Sigmoid colon (tissue), 7 donors: ENCODE results near the gene C16orf92. TPM values are rescaled to one million over a fixed set of nuclear protein-coding genes. Genes with fewer than 3 reads are reported as not detected.
"Not testable (repeated sequence)": the region's sequence is repeated elsewhere in the genome, so short reads cannot be mapped to it uniquely, and the experiment has no call there.

Experiments
- DNase-seq: peaks from one replicate; pipeline ENCODE4 v3.0.0-alpha.2; 2019
- H3K27ac ChIP-seq, 4 donors: fragments of 200-600 bp; sonication (generic); one replicate each; pipeline ENCODE4 v1.5.1; 2016 to 2019; ENCODE audit warnings: mild to moderate bottlenecking in 1 of 4
- H3K27me3 ChIP-seq, 3 donors: fragments of 200-600 bp; sonication (generic); one replicate each; pipeline ENCODE4 v1.5.1; 2019; ENCODE audit warnings: mild to moderate bottlenecking in 1 of 3
- H3K36me3 ChIP-seq, 4 donors: fragments of 200-600 bp; sonication (generic); one replicate each; pipeline ENCODE4 v1.5.1; 2016 to 2019
- H3K4me1 ChIP-seq, 4 donors: fragments of 200-600 bp; sonication (generic); one replicate each; pipeline ENCODE4 v1.5.1; 2017 to 2019
- H3K4me3 ChIP-seq, 4 donors: fragments of 200-600 bp; sonication (generic); one replicate each; pipeline ENCODE4 v1.5.1; 2017 to 2019; ENCODE audit warnings: mild to moderate bottlenecking in 2 of 4, moderate library complexity in 1 of 4
- H3K9me3 ChIP-seq, 4 donors: fragments of 200-600 bp in 3 of 4; sonication (generic) in 3 of 4; one replicate each; pipeline versions ENCODE4 v1.5.1 to v1.6.1; 2013 to 2019
- EP300 ChIP-seq, 4 donors: sonication (generic); formaldehyde crosslinking; IDR thresholded peaks; one replicate each; pipeline ENCODE4 v1.6.1; 2017; ENCODE audit warnings: antibody characterized with exemption in 4 of 4
- POLR2A ChIP-seq, 2 donors: fragments of 450-650 bp; IDR thresholded peaks; one replicate each; pipeline ENCODE4 v1.6.1; 2016; ENCODE audit warnings: antibody characterized with exemption in 2 of 2, mild to moderate bottlenecking in 2 of 2, moderate library complexity in 2 of 2
- POLR2AphosphoS5 ChIP-seq, 4 donors: sonication (generic); formaldehyde crosslinking; IDR thresholded peaks; one replicate each; pipeline ENCODE4 v1.6.1; 2017; ENCODE audit warnings: antibody characterized with exemption in 4 of 4
- WGBS, 2 donors: extraction: QIAGEN DNeasy Blood & Tissue Kit; methylation state at CpG; one replicate each; pipeline ENCODE4 v1.1.7; 2013; 5-methylcytosine and 5-hydroxymethylcytosine counted together
- intact Hi-C: fragments of 100-400 bp; cut with DNase I; formaldehyde crosslinking; loops from one replicate; pipeline ENCODE4 v1.15.1; 2023
- polyA plus RNA-seq, 3 donors: library from polyadenylated mRNA; stranded (reverse); fragments of 200-250 nt; gene quantifications; one replicate each; pipeline ENCODE4 v1.2.3, GENCODE V29; 2013
- total RNA-seq, 4 donors: library from RNA; depleted of rRNA; stranded (reverse); fragments of >200 nt; gene quantifications; one replicate each; pipeline ENCODE4 v1.1.0, GENCODE V29; 2016
- TF ChIP-seq, protein P1 (sequence below), 4 experiments: fragments of 450-650 bp in 3 of 4; fragments of 200-600 bp in 1 of 4; IDR thresholded peaks; one replicate each; pipeline ENCODE4 v1.5.1; 2016 to 2019; ENCODE audit warnings: antibody characterized with exemption in 4 of 4, mild to moderate bottlenecking in 3 of 4, moderate library complexity in 2 of 4
- donor health status: healthy with polysubstance abuse.
- donor health status: Bipolar disorder and iron deficiency.
- donor health status: healthy.

The C16orf92 gene
- total and polyA plus RNA-seq, 7 donors, result not detected

DNA sequence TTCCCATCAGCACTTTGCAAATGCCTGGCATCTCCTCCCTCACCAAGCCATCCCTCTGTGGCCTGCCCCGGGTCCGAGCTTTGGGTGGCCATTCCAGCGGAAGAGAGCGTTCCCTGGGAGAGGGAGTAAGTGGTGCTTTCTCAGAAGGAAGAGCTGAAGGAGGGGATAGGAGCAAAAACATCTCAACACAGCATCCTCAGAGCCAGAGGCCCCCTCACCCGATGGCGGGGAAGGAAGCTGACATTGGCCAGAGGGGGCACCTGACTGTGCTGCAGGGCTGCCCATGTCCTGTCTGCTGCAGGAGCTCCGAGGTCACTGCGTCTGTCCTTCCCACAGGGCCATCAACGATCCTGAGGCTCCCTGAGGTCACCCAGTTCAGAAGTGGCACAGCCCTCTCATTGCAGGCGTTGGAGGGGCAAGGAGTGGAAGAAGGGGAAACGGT is 8.5 kb downstream of the C16orf92 start:
- 25 to 29% methylated on average over 11 of the region's 11 CpGs for WGBS, 2 donors
- TF ChIP-seq, protein P1, sequence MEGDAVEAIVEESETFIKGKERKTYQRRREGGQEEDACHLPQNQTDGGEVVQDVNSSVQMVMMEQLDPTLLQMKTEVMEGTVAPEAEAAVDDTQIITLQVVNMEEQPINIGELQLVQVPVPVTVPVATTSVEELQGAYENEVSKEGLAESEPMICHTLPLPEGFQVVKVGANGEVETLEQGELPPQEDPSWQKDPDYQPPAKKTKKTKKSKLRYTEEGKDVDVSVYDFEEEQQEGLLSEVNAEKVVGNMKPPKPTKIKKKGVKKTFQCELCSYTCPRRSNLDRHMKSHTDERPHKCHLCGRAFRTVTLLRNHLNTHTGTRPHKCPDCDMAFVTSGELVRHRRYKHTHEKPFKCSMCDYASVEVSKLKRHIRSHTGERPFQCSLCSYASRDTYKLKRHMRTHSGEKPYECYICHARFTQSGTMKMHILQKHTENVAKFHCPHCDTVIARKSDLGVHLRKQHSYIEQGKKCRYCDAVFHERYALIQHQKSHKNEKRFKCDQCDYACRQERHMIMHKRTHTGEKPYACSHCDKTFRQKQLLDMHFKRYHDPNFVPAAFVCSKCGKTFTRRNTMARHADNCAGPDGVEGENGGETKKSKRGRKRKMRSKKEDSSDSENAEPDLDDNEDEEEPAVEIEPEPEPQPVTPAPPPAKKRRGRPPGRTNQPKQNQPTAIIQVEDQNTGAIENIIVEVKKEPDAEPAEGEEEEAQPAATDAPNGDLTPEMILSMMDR (IDR thresholded peaks at IDR 0.05), result no peak
- no peak for TF ChIP-seq POLR2A (IDR thresholded peaks at IDR 0.05)
- no peak for TF ChIP-seq POLR2AphosphoS5 (IDR thresholded peaks at IDR 0.05)
- no peak for TF ChIP-seq EP300 (IDR thresholded peaks at IDR 0.05)
- intact Hi-C loops, result no loop called here
- peaks cover 0 to 13% (median 9%) of the 10 kb centered on the region in 4 donors for H3K4me1 ChIP-seq
- H3K36me3 ChIP-seq, result no peaks in the 10 kb centered on the region
- DNase-seq, result no peak
- H3K4me3 ChIP-seq, result peak overlapping the region in 1 of 4 donors; percentile 14
- peaks cover 44 to 96% (median 79%) of the 10 kb centered on the region in 3 donors for H3K27me3 ChIP-seq
- H3K27ac ChIP-seq, result no peak overlapping the region
- no peaks in the 10 kb centered on the region for H3K9me3 ChIP-seq

DNA sequence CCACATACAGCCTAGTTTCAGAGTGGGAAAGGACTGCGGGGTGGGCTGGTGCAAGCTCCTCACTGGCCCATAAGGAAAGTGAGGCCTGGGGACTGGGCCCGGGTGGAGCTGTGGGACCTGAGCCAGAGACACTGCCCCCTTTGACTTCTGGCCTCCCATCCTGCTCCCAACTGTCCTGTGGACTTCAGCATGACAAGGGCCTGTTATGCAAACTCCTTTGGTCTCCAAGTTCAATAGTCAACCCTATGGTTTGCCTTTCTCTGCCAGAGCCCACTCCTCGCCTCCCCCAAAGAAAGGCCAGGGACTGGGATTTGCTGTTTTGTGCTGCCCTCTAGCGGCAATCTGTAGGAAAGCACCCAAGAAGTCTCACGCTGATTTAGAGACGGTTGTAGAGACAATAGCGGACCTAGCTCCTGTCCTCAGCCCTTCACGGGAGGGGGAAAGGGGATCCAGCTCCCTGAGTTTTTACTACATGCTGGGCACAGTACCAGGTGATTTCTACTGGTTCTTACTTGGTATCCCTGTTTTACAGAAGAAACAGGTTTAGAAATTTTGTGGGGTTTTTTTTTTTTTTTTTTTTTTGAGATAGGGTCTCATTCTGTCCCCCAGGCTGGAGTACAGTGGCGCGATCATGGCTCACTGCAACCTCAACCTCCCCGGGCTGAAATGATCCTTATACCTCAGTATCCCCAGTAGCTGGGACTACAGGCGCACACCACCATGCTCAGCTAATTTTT is 9.3 kb downstream of the C16orf92 start:
- no peak for TF ChIP-seq POLR2A (IDR thresholded peaks at IDR 0.05)
- TF ChIP-seq, protein P1 (IDR thresholded peaks at IDR 0.05), result peak in 3 of 4 experiments; percentile 31 to 55 (median 51)
- Histone ChIP-seq H3K9me3 (no peaks in the 10 kb centered on the region), H3K4me3 (no peak overlapping the region), H3K36me3 (no peaks in the 10 kb centered on the region), H3K27me3 (peaks cover 44 to 90% (median 73%) of the 10 kb centered on the region in 3 donors), H3K4me1 (peaks cover 0 to 13% (median 9%) of the 10 kb centered on the region in 4 donors), H3K27ac (no peak overlapping the region)
- intact Hi-C loops, result no loop called here
- no peak for DNase-seq
- 25 to 32% methylated on average over 12 of the region's 12 CpGs for WGBS, 2 donors

DNA sequence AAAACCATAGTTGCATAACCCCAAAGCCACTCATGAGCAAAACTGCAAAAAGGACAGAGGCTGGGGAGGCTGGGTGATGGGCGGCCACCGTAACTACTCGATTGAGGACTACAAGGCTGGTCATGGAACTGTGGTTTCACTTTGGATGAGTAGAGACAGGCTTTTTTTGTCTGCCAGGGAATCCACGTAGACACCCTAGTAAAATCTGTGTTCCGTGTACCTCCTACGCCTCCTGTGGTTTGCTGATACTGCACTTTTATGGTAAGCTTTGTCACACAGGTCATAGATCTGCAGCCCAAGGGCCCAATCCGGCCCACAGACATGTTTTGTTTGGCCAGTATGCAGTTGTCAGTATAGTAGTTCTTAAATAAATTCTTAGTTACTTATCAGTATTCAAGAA is 10.3 kb downstream of the C16orf92 start:
- no peak for TF ChIP-seq POLR2A (IDR thresholded peaks at IDR 0.05)
- TF ChIP-seq EP300 (IDR thresholded peaks at IDR 0.05), result no peak
- TF ChIP-seq, protein P1 (IDR thresholded peaks at IDR 0.05), result no peak
- TF ChIP-seq POLR2AphosphoS5 (IDR thresholded peaks at IDR 0.05), result no peak

DNA sequence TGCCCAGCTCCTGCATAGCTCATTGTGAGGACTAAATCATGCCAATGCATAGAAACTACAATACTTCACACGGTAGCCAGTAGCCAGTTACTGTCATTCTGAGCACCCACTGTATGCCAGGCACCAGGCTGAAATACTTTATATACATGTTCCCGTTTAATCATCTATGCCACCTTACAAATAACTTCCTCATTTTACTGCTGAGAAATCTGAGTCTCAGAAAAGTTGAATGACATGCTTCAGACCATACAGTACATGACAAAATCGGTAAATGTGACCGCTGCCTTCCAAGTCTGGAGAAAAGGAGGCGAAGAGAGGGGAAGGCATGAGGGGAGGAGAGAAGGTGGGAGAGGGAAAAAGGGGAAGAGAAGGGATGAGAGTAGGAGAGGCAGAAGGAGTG is 17.2 kb downstream of the C16orf92 start:
- peaks cover 0 to 11% (median 3%) of the 10 kb centered on the region in 3 donors for H3K27me3 ChIP-seq
- intact Hi-C loops, result no loop called here
- H3K4me3 ChIP-seq, result no peak overlapping the region
- H3K27ac ChIP-seq, result no peak overlapping the region
- H3K9me3 ChIP-seq, result no peaks in the 10 kb centered on the region
- H3K36me3 ChIP-seq, result no peaks in the 10 kb centered on the region
- DNase-seq, result no peak
- no peaks in the 10 kb centered on the region for H3K4me1 ChIP-seq
- no peak for TF ChIP-seq POLR2AphosphoS5 (IDR thresholded peaks at IDR 0.05)
- TF ChIP-seq POLR2A (IDR thresholded peaks at IDR 0.05), result no peak
- TF ChIP-seq EP300 (IDR thresholded peaks at IDR 0.05), result no peak
- TF ChIP-seq, protein P1 (IDR thresholded peaks at IDR 0.05), result no peak
- 53 to 65% methylated on average over 5 of the region's 5 CpGs for WGBS, 2 donors

More for the DNA sequence above, 10.3 kb downstream of the C16orf92 start:
- peaks cover 44 to 80% (median 69%) of the 10 kb centered on the region in 3 donors for H3K27me3 ChIP-seq
- no peaks in the 10 kb centered on the region for H3K36me3 ChIP-seq
- intact Hi-C loops, result no loop called here
- peaks cover 0 to 13% (median 9%) of the 10 kb centered on the region in 4 donors for H3K4me1 ChIP-seq
- H3K27ac ChIP-seq, result no peak overlapping the region
- WGBS, 2 donors, result 62 to 63% methylated on average over 7 of the region's 7 CpGs
- H3K9me3 ChIP-seq, result no peaks in the 10 kb centered on the region
- no peak overlapping the region for H3K4me3 ChIP-seq
- no peak for DNase-seq

DNA sequence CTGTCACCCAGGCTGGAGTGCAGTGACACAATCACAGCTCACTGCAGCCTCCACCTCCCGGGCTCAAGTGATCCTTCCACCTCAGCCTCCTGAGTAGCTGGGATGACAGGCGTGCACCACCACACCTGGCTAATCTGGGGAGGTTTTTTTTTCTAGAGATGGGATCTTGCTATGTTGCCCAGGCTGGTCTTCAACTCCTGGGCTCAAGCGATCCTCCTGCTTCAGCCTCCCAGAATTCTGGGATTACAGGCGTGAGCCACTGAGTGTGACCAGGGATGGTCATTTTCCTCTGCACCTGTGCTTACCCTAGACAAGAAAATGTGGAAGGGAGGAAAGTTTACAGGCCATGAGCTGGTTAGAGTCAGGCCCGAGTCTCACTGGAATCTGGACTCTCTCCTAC is 17.7 kb downstream of the C16orf92 start:
- H3K27ac ChIP-seq, H3K4me3 ChIP-seq, H3K4me1 ChIP-seq, H3K36me3 ChIP-seq, H3K9me3 ChIP-seq, DNase-seq, H3K27me3 ChIP-seq, intact Hi-C loops: not testable (repeated sequence)
- 83 to 90% methylated on average over 5 of the region's 5 CpGs for WGBS, 2 donors
